ENCODE measurements around the gene STXBP6. TPM values are rescaled to one million over a fixed set of nuclear protein-coding genes. Genes with fewer than 3 reads are reported as not detected.
A peak's percentile ranks its signal among the peaks of the same experiment; 100 is the strongest.

STXBP6 gene
- total RNA-seq, 4 donors from 2014 or later = 44.1 to 120 (median 67.4) TPM

- Histone ChIP-seq H3K36me3 (no peaks in the 10 kb centered on the region), H3K4me1 (peaks cover 60 to 64% of the 10 kb centered on the region in 2 donors), H3K27me3 (no peaks in the 10 kb centered on the region), H3K27ac (peak overlapping the region; percentile 4 to 54 (median 34)), H3K9me3 (no peaks in the 10 kb centered on the region), H3K4me3 (replicated peaks in 1 of 3) (no peak overlapping the region)
- intact Hi-C loops (cut with DNase I) = no loop called here
- TF ChIP-seq CTCF (IDR thresholded peaks at IDR 0.05) = no peak
- no peak for TF ChIP-seq POLR2A (IDR thresholded peaks at IDR 0.05)
- 82 to 90% methylated on average over 9 of the region's 9 CpGs for WGBS, 2 donors
- no peak for DNase-seq
These were observed 42.8 kb downstream of the STXBP6 start for GRCh38 chr14:25006961-25007795.

- WGBS, 2 donors = 81 to 97% methylated on average over 3 of the region's 3 CpGs
- intact Hi-C loops (cut with DNase I) = no loop called here
- Histone ChIP-seq H3K4me3 (replicated peaks in 1 of 3) (no peak overlapping the region), H3K4me1 (peaks cover 53 to 62% of the 10 kb centered on the region in 2 donors), H3K27ac (no peak overlapping the region), H3K36me3 (no peaks in the 10 kb centered on the region), H3K27me3 (no peaks in the 10 kb centered on the region), H3K9me3 (no peaks in the 10 kb centered on the region)
- TF ChIP-seq POLR2A (IDR thresholded peaks at IDR 0.05) (no peak), CTCF (IDR thresholded peaks at IDR 0.05) (no peak)
- no peak for DNase-seq
These were observed 43.9 kb downstream of the STXBP6 start for GRCh38 chr14:25006031-25006430.

GRCh38 chr14:25004389-25004809 is 45.5 kb downstream of the STXBP6 start:
- no peaks in the 10 kb centered on the region for H3K36me3 ChIP-seq
- TF ChIP-seq POLR2A (IDR thresholded peaks at IDR 0.05) (no peak), CTCF (IDR thresholded peaks at IDR 0.05) (no peak)
- no peak overlapping the region for H3K27ac ChIP-seq
- DNase-seq = no peak
- no peaks in the 10 kb centered on the region for H3K27me3 ChIP-seq
- no peaks in the 10 kb centered on the region for H3K9me3 ChIP-seq
- 90 to 97% methylated on average over 1 of the region's 1 CpG for WGBS, 2 donors
- peaks cover 37 to 52% of the 10 kb centered on the region in 2 donors for H3K4me1 ChIP-seq
- H3K4me3 ChIP-seq (replicated peaks in 1 of 3) = no peak overlapping the region
- intact Hi-C loops (cut with DNase I) = no loop called here

GRCh38 chr14:25003537-25003936 is 46.4 kb downstream of the STXBP6 start:
- Histone ChIP-seq H3K9me3 (no peaks in the 10 kb centered on the region), H3K27ac (no peak overlapping the region), H3K4me3 (replicated peaks in 1 of 3) (no peak overlapping the region), H3K27me3 (no peaks in the 10 kb centered on the region), H3K36me3 (no peaks in the 10 kb centered on the region), H3K4me1 (peaks cover 29 to 43% of the 10 kb centered on the region in 2 donors)
- TF ChIP-seq POLR2A (IDR thresholded peaks at IDR 0.05) = no peak
- TF ChIP-seq CTCF (IDR thresholded peaks at IDR 0.05) = no peak
- intact Hi-C loops (cut with DNase I) = no loop called here
- 88 to 97% methylated on average over 1 of the region's 1 CpG for WGBS, 2 donors
- no peak for DNase-seq

- TF ChIP-seq POLR2A (IDR thresholded peaks at IDR 0.05) (no peak), CTCF (IDR thresholded peaks at IDR 0.05) (no peak)
- no peak overlapping the region for H3K4me3 ChIP-seq (replicated peaks in 1 of 3)
- peak overlapping the region in 2 of 3 donors; percentile 27 to 44 for H3K27ac ChIP-seq
- DNase-seq = no peak
- intact Hi-C loops (cut with DNase I) = no loop called here
- 45 to 49% methylated on average over 2 of the region's 2 CpGs for WGBS, 2 donors
- H3K4me1 ChIP-seq = peaks cover 32 to 46% of the 10 kb centered on the region in 2 donors
- H3K27me3 ChIP-seq = no peaks in the 10 kb centered on the region
- no peaks in the 10 kb centered on the region for H3K9me3 ChIP-seq
- no peaks in the 10 kb centered on the region for H3K36me3 ChIP-seq
These were observed 48.3 kb downstream of the STXBP6 start for GRCh38 chr14:25001601-25002000.
